GM19438 (cell line): ENCODE results near the gene RPL18.
"Not testable (repeated sequence)": the region's sequence is repeated elsewhere in the genome, so short reads cannot be mapped to it uniquely, and the experiment has no call there.

ENCODE experiments used
- ATAC-seq: cut with Tn5 transposase; IDR thresholded peaks from one replicate; pipeline ENCODE4 v1.9.1; 2021; ENCODE audit warnings: low read depth; ENCODE audit not compliant: unreplicated experiment

Gene RPL18

DNA sequence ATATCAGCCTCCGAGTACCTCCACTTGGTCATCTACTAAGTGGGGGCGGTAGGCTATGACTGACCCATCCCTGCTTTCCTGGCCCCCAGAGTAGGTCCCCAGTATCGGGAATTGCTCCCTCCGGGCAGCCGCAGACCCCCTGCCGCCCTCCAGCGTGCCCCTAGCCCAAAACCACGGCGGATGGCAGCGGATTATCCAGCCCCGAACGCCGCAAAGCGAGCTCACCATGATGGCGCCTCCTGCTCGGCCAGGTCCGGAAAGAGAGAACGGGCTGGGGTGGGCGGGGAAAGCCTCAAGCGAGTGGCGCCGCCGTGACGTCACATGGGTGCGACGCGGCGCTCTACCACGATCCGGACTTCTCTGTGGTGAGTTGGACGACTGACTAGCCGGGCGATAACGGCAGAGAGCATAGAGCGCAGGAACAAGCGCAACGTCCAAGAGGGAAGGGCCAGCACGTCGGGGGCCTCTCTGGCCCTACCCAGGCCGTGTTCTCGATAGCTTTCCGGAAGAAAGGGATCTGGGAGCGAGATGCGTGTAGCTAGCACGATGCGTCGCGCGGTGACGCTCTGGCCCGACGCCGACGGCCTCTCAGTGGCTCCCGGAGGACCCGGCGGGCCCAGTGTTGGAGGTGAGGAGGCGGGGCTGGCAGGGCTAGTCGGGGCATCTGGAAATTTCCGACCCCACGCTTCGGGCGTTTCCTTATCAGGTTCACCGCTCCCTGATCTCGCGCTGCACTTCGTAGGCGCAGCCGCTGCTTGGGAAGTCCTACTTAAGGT is at the start of gene RPL18, which contains the start of gene SPHK2:
TSS of gene RPL18 (minus strand) at position 263 of the 776 bp plus-strand sequence. CDS start at position 228, 35 bp downstream.
TSS of gene SPHK2 (plus strand) at position 591 of the 776 bp plus-strand sequence. CDS start 1,009 bp downstream, outside the sequence.
- ATAC-seq: peak; percentile 79

GRCh38 chr19:48668761-48669160 is 49.8 kb upstream of the RPL18 start:
- no peak for ATAC-seq

- ATAC-seq: no peak
Observed at GRCh38 chr19:48668332-48668731, 49.4 kb upstream of the RPL18 start.

GRCh38 chr19:48665786-48666185 is 46.8 kb upstream of the RPL18 start:
- ATAC-seq: no peak

GRCh38 chr19:48664476-48664875 is 45.5 kb upstream of the RPL18 start:
- no peak for ATAC-seq

- no peak for ATAC-seq
Observed at GRCh38 chr19:48663667-48664066, 44.7 kb upstream of the RPL18 start.

DNA sequence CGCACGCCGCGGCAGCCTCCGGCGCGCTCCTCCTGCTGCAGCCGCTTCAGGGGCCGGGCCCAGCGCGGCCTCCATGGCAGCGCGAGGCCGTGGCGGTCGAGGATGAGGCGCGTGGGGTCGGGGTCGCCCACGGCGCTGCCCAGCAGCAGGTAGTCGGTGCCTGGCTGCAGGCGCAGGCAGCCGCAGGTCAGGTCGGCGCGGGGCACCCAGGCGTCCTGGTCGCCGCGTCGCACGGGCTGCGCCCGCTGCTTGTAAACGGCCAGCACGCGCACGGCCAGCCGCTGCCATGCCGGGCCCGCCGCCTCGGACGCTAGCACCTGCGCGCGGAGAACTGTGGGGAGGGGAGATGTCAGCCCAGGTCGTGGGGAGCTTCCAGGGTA is 42.7 kb upstream of the RPL18 start:
- ATAC-seq: no peak

DNA sequence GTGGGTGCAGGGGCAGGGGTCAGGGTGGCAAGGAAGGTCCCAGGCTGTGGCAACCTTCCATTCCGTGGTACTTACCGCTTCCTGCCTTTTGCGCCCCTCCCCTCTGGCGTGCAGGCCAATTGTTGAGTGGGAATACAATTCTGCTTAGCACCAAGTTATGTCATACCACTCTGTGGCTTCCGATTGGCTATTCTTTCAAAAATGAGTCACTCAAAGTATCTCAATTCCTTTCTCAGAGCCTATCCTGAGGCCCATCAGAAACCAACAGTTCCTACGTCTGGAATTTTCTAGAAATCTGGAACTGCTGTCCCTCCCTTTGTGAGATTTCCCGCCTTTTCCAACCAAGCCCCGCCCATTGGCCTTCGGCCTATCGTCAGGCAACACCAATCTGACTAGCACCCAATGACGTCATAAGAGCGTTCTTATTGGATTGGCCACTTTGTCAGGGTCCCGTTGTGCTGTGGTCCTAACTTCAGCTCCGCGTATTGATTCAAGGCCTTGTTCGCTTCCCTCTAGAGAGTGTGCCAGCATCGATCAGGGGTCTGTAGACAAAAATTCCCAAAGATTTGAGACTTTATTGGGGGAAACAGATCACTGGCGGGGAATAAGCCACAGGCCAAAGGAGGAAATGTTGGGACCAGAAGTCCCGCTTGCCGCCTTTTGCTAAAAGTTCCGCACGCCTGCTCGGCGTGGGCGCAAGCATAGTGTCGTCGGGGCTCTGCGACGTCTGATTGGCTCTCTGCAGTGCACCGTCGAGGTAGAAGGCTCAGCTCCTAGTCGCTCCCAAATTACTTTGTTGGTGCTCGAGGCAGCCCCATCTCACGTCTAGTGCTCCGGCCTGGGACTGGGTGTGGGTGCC is 42.1 kb upstream of the RPL18 start:
- ATAC-seq: peak; percentile 80

DNA sequence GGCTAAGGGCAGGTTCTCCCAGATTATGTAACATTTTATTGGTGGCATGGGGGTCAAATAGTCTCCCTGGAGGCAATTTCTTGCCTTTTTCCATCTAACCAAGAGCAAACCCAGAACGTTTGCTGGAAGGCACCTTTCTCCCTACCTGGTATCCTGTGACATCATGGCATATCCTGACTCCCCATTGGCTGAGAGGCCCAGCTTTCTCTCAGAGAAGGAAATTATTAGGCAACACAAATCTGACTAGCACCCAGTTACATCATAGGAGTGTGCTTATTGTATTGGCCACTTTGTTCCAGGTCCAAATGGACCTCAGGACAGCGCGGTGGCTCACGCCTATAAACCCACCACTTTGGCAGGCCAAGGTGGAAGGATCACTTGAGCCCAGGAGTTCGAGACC is 40.8 kb upstream of the RPL18 start:
- no peak for ATAC-seq

- ATAC-seq: no peak
Observed at GRCh38 chr19:48658483-48658882, 39.5 kb upstream of the RPL18 start.

GRCh38 chr19:48657828-48658227 is 38.9 kb upstream of the RPL18 start:
- not testable (repeated sequence) for ATAC-seq

DNA sequence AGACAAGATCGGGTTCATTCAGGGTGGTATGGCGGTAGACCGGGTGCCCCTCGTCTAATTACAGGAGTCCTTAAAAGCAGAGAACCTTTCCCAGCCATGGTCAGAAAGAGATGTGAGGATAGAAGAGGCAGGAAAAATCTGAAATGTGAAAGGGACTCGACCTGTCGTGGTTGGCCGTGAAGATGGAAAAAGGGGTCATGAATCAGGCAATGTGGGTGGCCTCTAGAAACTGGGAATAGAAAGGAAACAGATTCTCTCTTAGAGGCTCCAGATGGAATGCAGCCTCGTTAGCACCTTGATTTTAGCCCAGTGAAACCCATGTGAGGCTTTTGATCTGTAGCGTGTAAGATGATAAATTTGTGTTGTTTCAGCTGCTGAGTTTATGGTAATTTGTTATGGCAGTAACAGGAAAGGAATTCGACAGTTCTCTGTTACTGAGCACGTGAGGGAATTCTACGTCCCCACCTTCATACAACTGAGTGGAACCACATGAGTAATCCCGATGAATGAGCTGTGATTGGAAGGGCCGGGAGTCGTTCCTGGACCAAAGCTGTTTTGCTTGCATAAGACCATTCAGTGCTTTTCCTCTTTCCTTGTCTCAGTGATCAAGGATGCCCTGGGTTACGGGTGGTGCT is 38.0 kb upstream of the RPL18 start:
- ATAC-seq: no peak

GRCh38 chr19:48654299-48655059 is 35.5 kb upstream of the RPL18 start:
- no peak for ATAC-seq

GRCh38 chr19:48651683-48652048 is 32.7 kb upstream of the RPL18 start:
- no peak for ATAC-seq

- no peak for ATAC-seq
Observed at GRCh38 chr19:48650974-48651682, 32.1 kb upstream of the RPL18 start.

GRCh38 chr19:48648134-48648533 is 29.2 kb upstream of the RPL18 start:
- no peak for ATAC-seq

DNA sequence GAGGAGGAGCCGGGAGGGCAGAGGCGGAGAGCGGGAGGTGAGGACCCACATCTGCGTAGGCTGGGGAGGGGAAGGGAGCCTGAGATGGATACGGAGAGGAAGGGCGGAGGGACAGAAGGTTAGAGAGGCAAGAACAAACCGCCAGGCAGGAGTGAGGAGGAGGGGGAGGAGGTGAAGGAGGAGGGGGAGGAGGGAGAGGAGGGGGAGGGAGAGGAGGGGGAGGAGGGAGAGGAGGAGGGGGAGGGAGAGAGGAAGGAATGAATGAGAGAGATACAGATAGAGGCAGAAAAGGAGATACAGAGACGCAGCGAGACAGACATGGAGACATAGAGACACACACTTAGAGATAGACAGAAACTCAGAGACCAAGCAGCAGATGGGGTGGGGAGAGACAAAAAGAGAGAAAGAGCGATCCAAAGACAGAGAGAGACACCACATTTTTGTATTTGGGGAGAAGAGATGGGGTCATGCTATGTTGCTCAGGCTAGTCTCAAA is 27.8 kb upstream of the RPL18 start:
- no peak for ATAC-seq

DNA sequence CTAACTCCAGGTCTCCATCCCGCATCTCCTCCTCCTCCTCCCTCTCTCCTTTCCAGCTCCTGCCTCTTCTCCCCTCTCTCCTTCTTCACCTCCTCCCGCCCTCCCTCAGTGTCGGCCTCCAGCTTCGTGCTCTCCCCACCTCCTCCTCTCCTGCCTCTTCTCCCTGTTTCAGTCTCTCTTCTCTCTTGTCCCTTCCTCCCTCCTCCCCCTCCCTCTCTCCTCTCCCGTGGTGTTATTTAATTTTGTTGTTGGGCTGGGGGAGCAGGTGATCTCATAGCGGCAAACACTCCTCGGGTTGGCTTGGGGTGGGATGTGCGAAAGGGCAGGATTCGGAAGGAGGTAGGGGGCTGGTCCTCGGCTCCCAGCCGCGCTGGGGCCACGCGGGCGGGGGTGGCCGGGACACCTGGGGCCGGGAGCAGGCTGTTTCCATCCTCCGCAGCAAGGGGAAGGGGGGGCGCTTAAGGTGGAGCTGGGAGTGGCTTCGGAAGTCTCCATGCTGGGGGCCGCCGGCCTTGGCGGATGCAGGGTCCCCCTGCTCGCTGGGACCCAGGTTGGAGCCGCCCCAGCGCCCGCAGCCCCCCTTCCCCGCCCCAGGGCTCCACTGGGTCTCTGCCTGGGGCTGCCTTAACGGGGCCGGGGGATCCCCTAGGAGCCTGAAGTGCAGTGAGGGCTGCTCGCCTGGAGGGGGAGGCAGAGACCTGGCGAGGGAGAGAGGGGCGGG is 27.2 kb upstream of the RPL18 start, which contains the start of gene CA11:
TSS of gene CA11 (minus strand) at position 187 of the 721 bp plus-strand sequence. CDS start 555 bp downstream, outside the sequence.
- no peak for ATAC-seq

- ATAC-seq: no peak
Observed at GRCh38 chr19:48645620-48646000, 26.6 kb upstream of the RPL18 start.
